ENCODE data around the gene CDK19.

Gene CDK19

GRCh38 chr6:110693994-110694393, 121.3 kb downstream of the CDK19 start:
- DNase-seq, result no peak

- no peak for DNase-seq
Measured at GRCh38 chr6:110693296-110693695, 122.0 kb downstream of the CDK19 start.

- DNase-seq, result no peak
Measured at GRCh38 chr6:110690916-110691315, 124.4 kb downstream of the CDK19 start.

GRCh38 chr6:110690106-110690654, 125.1 kb downstream of the CDK19 start:
- DNase-seq, result no peak

- DNase-seq, result no peak
Measured at GRCh38 chr6:110689275-110689935, 125.9 kb downstream of the CDK19 start.

GRCh38 chr6:110688661-110689268, 126.5 kb downstream of the CDK19 start:
- no peak for DNase-seq

- DNase-seq, result no peak
Measured at GRCh38 chr6:110687326-110687725, 127.9 kb downstream of the CDK19 start.

- no peak for DNase-seq
Measured at GRCh38 chr6:110683241-110683640, 132.0 kb downstream of the CDK19 start.

GRCh38 chr6:110682460-110682853, 132.8 kb downstream of the CDK19 start:
- DNase-seq, result no peak

- DNase-seq, result no peak
Measured at GRCh38 chr6:110681543-110682459, 133.5 kb downstream of the CDK19 start.

- DNase-seq, result no peak
Measured at GRCh38 chr6:110676396-110676795, 138.9 kb downstream of the CDK19 start.

- DNase-seq, result no peak
Measured at GRCh38 chr6:110674096-110674495, 141.2 kb downstream of the CDK19 start.

- DNase-seq, result no peak
Measured at GRCh38 chr6:110672122-110672521, 143.1 kb downstream of the CDK19 start.

- DNase-seq, result no peak
Measured at GRCh38 chr6:110671447-110671846, 143.8 kb downstream of the CDK19 start.

- no peak for DNase-seq
Measured at GRCh38 chr6:110665600-110665999, 149.7 kb downstream of the CDK19 start.

- DNase-seq, result no peak
Measured at GRCh38 chr6:110664933-110665332, 150.3 kb downstream of the CDK19 start.

- no peak for DNase-seq
Measured at GRCh38 chr6:110662490-110663211, 152.6 kb downstream of the CDK19 start.

GRCh38 chr6:110661414-110661813, 153.9 kb downstream of the CDK19 start:
- DNase-seq, result no peak

GRCh38 chr6:110660066-110660655, 155.1 kb downstream of the CDK19 start:
- DNase-seq, result no peak

GRCh38 chr6:110658631-110659211, 156.5 kb downstream of the CDK19 start:
- no peak for DNase-seq

- no peak for DNase-seq
Measured at GRCh38 chr6:110656492-110656891, 158.8 kb downstream of the CDK19 start.

- no peak for DNase-seq
Measured at GRCh38 chr6:110655821-110656220, 159.4 kb downstream of the CDK19 start.

All from NCI-H1417 treated with DMSO at 0.1 percent for 48 hours (cell line).